SK-N-SH (cell line): ENCODE results near the gene TMEM116.

ENCODE experiments used
- CHD2 ChIP-seq: fragments of 150-350 bp; IDR thresholded peaks from 2 replicates; pipeline ENCODE4 v1.6.1; 2018; ENCODE audit warnings: low read length; ENCODE audit not compliant: partially characterized antibody
- CTCF ChIP-seq: fragments of 200-600 bp; sonication (generic); IDR thresholded peaks from 2 replicates; pipeline ENCODE4 v1.6.1; 2017; ENCODE audit warnings: antibody characterized with exemption, mild to moderate bottlenecking, moderate library complexity
- ELF1 ChIP-seq: IDR thresholded peaks from 2 replicates; pipeline ENCODE4 v1.4.0; 2012
- IRF3 ChIP-seq: fragments of 150-350 bp; IDR thresholded peaks from 2 replicates; pipeline ENCODE4 v1.6.1; 2016; ENCODE audit warnings: mild to moderate bottlenecking, low read depth, low read length
- NRF1 ChIP-seq: IDR thresholded peaks from 2 replicates; pipeline ENCODE4 v1.6.1; 2012; ENCODE audit warnings: low read depth, mild to moderate bottlenecking, low read length
- POLR2AphosphoS5 ChIP-seq: IDR thresholded peaks from 2 replicates; pipeline ENCODE4 v1.6.1; 2012; ENCODE audit warnings: low read depth, low read length
- RAD21 ChIP-seq: IDR thresholded peaks from 2 replicates; pipeline ENCODE4 v1.6.1; 2012; ENCODE audit warnings: mild to moderate bottlenecking, low read length

DNA sequence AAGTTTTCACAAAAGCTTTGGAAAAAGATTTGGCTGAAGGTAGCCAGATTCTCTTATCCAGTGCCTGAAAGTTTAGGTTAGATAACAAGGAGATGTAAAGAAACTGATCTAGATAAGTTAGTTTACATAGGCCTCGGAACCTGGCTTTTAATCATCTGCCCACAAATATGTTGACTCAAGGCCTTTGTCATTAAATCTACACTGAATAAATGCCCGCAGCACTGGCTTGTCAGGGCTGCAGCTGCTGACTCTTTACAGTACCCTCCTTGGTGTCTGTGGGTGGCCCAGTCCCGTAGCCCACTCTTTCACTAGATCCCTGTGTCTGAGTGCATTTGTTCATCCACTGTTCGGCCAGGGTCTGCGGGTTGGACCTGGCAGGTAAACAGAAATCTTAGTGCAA lies 58.0 kb downstream of the TMEM116 start:
- TF ChIP-seq CTCF (no peak), NRF1 (no peak), CHD2 (no peak), IRF3 (no peak), POLR2AphosphoS5 (no peak), RAD21 (no peak), ELF1 (no peak)
